ENCODE measurements around the gene SMC2. TPM values are rescaled to one million over a fixed set of nuclear protein-coding genes. Genes with fewer than 3 reads are reported as not detected.

SMC2 gene
- total RNA-seq, 1 donor from 2014 or later = 28.2 TPM

DNA sequence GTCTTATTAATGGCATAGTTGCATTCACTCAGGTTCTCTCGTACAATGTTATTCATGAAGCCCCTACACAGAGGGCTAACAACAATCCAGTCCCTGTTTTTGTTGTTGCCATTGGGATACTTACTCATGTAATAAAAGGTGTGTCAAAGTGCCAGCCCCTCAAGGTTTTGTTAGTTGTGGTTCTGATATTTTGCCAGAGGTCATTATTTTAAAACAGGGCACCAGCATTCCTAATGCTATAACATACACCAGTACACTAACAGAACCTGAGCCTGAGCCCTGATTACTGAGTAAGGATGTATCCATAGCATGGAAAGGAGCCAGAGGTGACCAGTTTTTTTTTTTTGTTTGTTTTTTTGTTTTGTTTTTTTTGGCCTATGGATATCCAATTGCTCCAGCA is 50.2 kb downstream of the SMC2 start:
- no peaks in the 10 kb centered on the region for H3K27me3 Mint-ChIP-seq
- no peaks in the 10 kb centered on the region for H3K4me1 Mint-ChIP-seq (ENCODE audit: low read depth)
- peaks cover 9% of the 10 kb centered on the region for H3K36me3 Mint-ChIP-seq (ENCODE audit: insufficient read depth)
- no peak overlapping the region for H3K4me3 Mint-ChIP-seq (ENCODE audit: low read depth)
- H3K27ac Mint-ChIP-seq = no peak overlapping the region
- TF ChIP-seq CTCF (IDR thresholded peaks at IDR 0.05; ENCODE audit: unreplicated experiment) = no peak
- H3K9me3 Mint-ChIP-seq (ENCODE audit: low read depth) = no peaks in the 10 kb centered on the region
- DNase-seq (ENCODE audit: low spot score, unreplicated experiment) = no peak

GRCh38 chr9:104173067-104173466 is 79.0 kb downstream of the SMC2 start:
- H3K4me1 Mint-ChIP-seq (ENCODE audit: low read depth) = no peaks in the 10 kb centered on the region
- no peak for DNase-seq (ENCODE audit: low spot score, unreplicated experiment)
- no peaks in the 10 kb centered on the region for H3K27me3 Mint-ChIP-seq
- no peak overlapping the region for H3K4me3 Mint-ChIP-seq (ENCODE audit: low read depth)
- no peak for TF ChIP-seq CTCF (IDR thresholded peaks at IDR 0.05; ENCODE audit: unreplicated experiment)
- H3K9me3 Mint-ChIP-seq (ENCODE audit: low read depth) = no peaks in the 10 kb centered on the region
- no peak overlapping the region for H3K27ac Mint-ChIP-seq
- H3K36me3 Mint-ChIP-seq (ENCODE audit: insufficient read depth) = no peaks in the 10 kb centered on the region

GRCh38 chr9:104177003-104177611 is 83.0 kb downstream of the SMC2 start:
- no peaks in the 10 kb centered on the region for H3K36me3 Mint-ChIP-seq (ENCODE audit: insufficient read depth)
- H3K9me3 Mint-ChIP-seq (ENCODE audit: low read depth) = no peaks in the 10 kb centered on the region
- DNase-seq (ENCODE audit: low spot score, unreplicated experiment) = no peak
- H3K27ac Mint-ChIP-seq = no peak overlapping the region
- H3K27me3 Mint-ChIP-seq = no peaks in the 10 kb centered on the region
- peak; percentile 52 for TF ChIP-seq CTCF (IDR thresholded peaks at IDR 0.05; ENCODE audit: unreplicated experiment)
- no peaks in the 10 kb centered on the region for H3K4me1 Mint-ChIP-seq (ENCODE audit: low read depth)
- H3K4me3 Mint-ChIP-seq (ENCODE audit: low read depth) = no peak overlapping the region

- no peak overlapping the region for H3K27ac Mint-ChIP-seq
- no peaks in the 10 kb centered on the region for H3K9me3 Mint-ChIP-seq (ENCODE audit: low read depth)
- no peak overlapping the region for H3K4me3 Mint-ChIP-seq (ENCODE audit: low read depth)
- H3K4me1 Mint-ChIP-seq (ENCODE audit: low read depth) = no peaks in the 10 kb centered on the region
- H3K27me3 Mint-ChIP-seq = no peaks in the 10 kb centered on the region
- H3K36me3 Mint-ChIP-seq (ENCODE audit: insufficient read depth) = no peaks in the 10 kb centered on the region
- DNase-seq (ENCODE audit: low spot score, unreplicated experiment) = no peak
- TF ChIP-seq CTCF (IDR thresholded peaks at IDR 0.05; ENCODE audit: unreplicated experiment) = no peak
These were observed 83.6 kb downstream of the SMC2 start for GRCh38 chr9:104177676-104178075.
